PC-9 (cell line): ENCODE measurements around the gene GATD1.

Experiments used
- CTCF ChIP-seq: fragments of 200-600 bp; sonication (generic); conservative IDR thresholded peaks from 2 replicates; pipeline ENCODE4 v1.6.1; 2017; ENCODE audit warnings: mixed run types, antibody characterized with exemption, mild to moderate bottlenecking, moderate library complexity
- EZH2 ChIP-seq: fragments of 200-600 bp; sonication (generic); IDR thresholded peaks from 2 replicates; pipeline ENCODE4 v1.8.0; 2017; ENCODE audit warnings: antibody characterized with exemption, low read depth

DNA sequence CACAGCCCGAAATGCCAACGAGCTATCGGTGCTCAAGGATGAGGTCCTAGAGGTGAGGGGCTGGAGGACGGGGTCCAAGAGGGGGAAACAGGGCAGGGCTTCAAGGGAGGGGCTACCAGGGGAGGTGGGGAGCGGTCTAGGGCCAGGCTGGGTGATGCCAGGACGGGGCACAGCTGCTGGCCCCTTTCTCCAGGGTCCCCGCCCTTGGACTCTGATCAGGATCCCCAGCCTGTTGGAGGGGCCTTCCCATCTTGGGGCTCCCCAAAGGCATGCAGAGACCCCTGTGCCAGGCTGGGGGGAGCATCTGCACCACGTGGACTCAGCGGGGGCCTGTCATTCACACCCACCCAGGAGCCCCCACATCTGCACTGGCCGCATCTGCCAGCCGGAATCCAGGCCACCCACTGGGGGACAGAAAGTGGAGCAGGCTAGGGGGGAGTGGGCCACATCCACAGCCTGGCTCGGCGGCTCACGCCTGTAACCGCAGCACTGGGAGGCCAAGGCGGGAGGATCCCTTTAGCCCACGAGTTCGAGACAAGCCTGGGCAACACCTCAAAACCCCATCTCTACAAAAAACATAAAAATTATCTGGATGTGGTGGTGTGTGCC is 52.4 kb downstream of the GATD1 start:
- TF ChIP-seq CTCF, result no peak
- TF ChIP-seq EZH2, result no peak
